Esophagus muscularis mucosa (tissue), 4 donors: ENCODE results near the gene NNAT. TPM values are rescaled to one million over a fixed set of nuclear protein-coding genes. Genes with fewer than 3 reads are reported as not detected.
A peak's percentile ranks its signal among the peaks of the same experiment; 100 is the strongest.

ENCODE experiments used
- DNase-seq: peaks from one replicate; pipeline ENCODE4 v3.0.0-alpha.2; 2017; ENCODE audit errors: extremely low spot score
- H3K27ac ChIP-seq, 4 donors: fragments of 200-600 bp; sonication (generic); replicated peaks in 1 of 4; 1 replicate in 3 of 4; 2 replicates in 1 of 4; pipeline ENCODE4 v1.5.1; 2016 to 2019; ENCODE audit warnings: mild to moderate bottlenecking in 1 of 4
- H3K27me3 ChIP-seq, 4 donors: fragments of 200-600 bp; sonication (generic); one replicate each; pipeline versions ENCODE4 v1.5.1 to v1.6.0; 2016 to 2019
- H3K36me3 ChIP-seq, 4 donors: fragments of 200-600 bp; sonication (generic); one replicate each; pipeline ENCODE4 v1.5.1; 2016 to 2019
- H3K4me1 ChIP-seq, 4 donors: fragments of 200-600 bp; sonication (generic); one replicate each; pipeline ENCODE4 v1.5.1; 2016 to 2019
- H3K4me3 ChIP-seq, 4 donors: fragments of 200-600 bp; sonication (generic); 1 replicate in 2 of 4; 2 replicates in 2 of 4; pipeline ENCODE4 v1.5.1; 2016 to 2019; ENCODE audit warnings: mild to moderate bottlenecking in 4 of 4, moderate library complexity in 1 of 4
- H3K9me3 ChIP-seq, 4 donors: fragments of 200-600 bp; sonication (generic); 1 replicate in 3 of 4; 2 replicates in 1 of 4; pipeline ENCODE4 v1.5.1; 2016 to 2019
- EP300 ChIP-seq: sonication (generic); formaldehyde crosslinking; IDR thresholded peaks from one replicate; pipeline ENCODE4 v1.6.1; 2017; ENCODE audit warnings: antibody characterized with exemption
- POLR2A ChIP-seq: fragments of 450-650 bp; IDR thresholded peaks from one replicate; pipeline ENCODE4 v1.6.1; 2017; ENCODE audit warnings: antibody characterized with exemption, moderate library complexity, mild to moderate bottlenecking, low read depth
- POLR2AphosphoS5 ChIP-seq, 2 donors: sonication (generic); formaldehyde crosslinking; IDR thresholded peaks; one replicate each; pipeline ENCODE4 v1.6.1; 2017; ENCODE audit warnings: antibody characterized with exemption in 2 of 2
- WGBS: methylation state at CpG from one replicate; pipeline ENCODE4 v1.1.5; 2018; 5-methylcytosine and 5-hydroxymethylcytosine counted together
- intact Hi-C: fragments of 100-400 bp; cut with DNase I; formaldehyde crosslinking; loops from one replicate; pipeline ENCODE4 v1.15.1; 2023
- total RNA-seq, 4 donors: library from RNA; depleted of rRNA; stranded (reverse); fragments of >200 nt; gene quantifications; one replicate each; pipeline versions ENCODE4 v1.1.0 to v1.2.1, GENCODE V29; 2016
- TF ChIP-seq, protein P1 (sequence below), 3 experiments: fragments of 200-600 bp in 2 of 3; fragments of 450-650 bp in 1 of 3; sonication (generic) in 2 of 3; IDR thresholded peaks; one replicate each; pipeline ENCODE4 v1.5.1; 2017 to 2019; ENCODE audit warnings: antibody characterized with exemption in 3 of 3, mild to moderate bottlenecking in 2 of 3, moderate library complexity in 1 of 3

NNAT gene
- total RNA-seq, 4 donors from 2014 or later, result 2.6 to 14.1 (median 9.1) TPM

GRCh38 chr20:37506152-37506725 lies 14.8 kb upstream of the NNAT start:
- Histone ChIP-seq H3K36me3 (peaks cover 0 to 28% (median 16%) of the 10 kb centered on the region in 4 donors), H3K4me3 (no peak overlapping the region), H3K4me1 (peaks cover 0 to 23% (median 7%) of the 10 kb centered on the region in 4 donors), H3K27me3 (no peaks in the 10 kb centered on the region), H3K27ac (no peak overlapping the region), H3K9me3 (no peaks in the 10 kb centered on the region)
- intact Hi-C loops, result no loop called here
- no peak for DNase-seq
- TF ChIP-seq, protein P1, sequence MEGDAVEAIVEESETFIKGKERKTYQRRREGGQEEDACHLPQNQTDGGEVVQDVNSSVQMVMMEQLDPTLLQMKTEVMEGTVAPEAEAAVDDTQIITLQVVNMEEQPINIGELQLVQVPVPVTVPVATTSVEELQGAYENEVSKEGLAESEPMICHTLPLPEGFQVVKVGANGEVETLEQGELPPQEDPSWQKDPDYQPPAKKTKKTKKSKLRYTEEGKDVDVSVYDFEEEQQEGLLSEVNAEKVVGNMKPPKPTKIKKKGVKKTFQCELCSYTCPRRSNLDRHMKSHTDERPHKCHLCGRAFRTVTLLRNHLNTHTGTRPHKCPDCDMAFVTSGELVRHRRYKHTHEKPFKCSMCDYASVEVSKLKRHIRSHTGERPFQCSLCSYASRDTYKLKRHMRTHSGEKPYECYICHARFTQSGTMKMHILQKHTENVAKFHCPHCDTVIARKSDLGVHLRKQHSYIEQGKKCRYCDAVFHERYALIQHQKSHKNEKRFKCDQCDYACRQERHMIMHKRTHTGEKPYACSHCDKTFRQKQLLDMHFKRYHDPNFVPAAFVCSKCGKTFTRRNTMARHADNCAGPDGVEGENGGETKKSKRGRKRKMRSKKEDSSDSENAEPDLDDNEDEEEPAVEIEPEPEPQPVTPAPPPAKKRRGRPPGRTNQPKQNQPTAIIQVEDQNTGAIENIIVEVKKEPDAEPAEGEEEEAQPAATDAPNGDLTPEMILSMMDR (IDR thresholded peaks at IDR 0.05), result no peak
- TF ChIP-seq POLR2A (no peak), POLR2AphosphoS5 (IDR thresholded peaks at IDR 0.05) (peak in 1 of 2 donors; percentile 33)
- WGBS, result 84% methylated on average over 4 of the region's 4 CpGs

- 97% methylated on average over 5 of the region's 5 CpGs for whole genome bisulfite sequencing
- no peaks in the 10 kb centered on the region for H3K9me3 ChIP-seq
- peaks cover 0 to 68% (median 45%) of the 10 kb centered on the region in 4 donors for H3K36me3 ChIP-seq
- TF ChIP-seq POLR2A (no peak), POLR2AphosphoS5 (IDR thresholded peaks at IDR 0.05) (no peak), EP300 (no peak)
- TF ChIP-seq, protein P1 (IDR thresholded peaks at IDR 0.05), result no peak
- DNase-seq, result no peak
- intact Hi-C loops, result no loop called here
- no peak overlapping the region for H3K4me3 ChIP-seq
- H3K27me3 ChIP-seq, result no peaks in the 10 kb centered on the region
- peaks cover 0 to 42% (median 8%) of the 10 kb centered on the region in 4 donors for H3K4me1 ChIP-seq
- no peak overlapping the region for H3K27ac ChIP-seq
These were observed 10.8 kb upstream of the NNAT start for GRCh38 chr20:37510226-37510625.

DNA sequence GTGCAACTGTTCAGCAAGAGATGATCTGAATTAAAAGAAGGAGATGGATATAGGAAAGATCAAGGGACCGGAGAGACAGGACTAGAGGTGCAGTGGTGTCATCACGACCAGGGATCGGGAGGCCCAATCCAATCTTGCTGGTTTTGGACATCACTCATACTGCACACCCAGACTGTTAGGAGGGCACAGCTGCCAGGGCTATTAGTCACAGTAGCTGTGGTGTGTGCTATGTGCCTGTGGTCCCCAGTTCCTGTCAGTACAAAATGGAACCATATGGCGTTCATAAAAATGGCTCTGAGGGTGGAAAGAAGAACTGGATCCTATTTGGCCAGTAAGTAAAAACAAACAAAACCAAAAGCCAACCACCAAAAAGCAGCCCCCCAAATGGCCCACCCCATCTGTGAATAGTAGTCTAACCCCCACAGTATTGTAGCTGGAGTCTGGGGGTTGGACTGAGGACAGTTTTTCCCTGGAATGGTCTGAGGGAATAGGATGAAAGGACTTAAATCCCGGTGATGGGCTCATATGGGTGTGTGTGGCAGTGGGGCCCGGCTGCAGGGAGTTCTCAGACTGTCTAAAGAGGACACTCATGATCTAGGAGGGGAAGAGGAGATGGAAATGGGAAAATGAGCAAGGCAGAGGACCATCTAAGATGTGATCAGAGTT lies 9.3 kb upstream of the NNAT start:
- H3K4me1 ChIP-seq, result peaks cover 11 to 47% (median 14%) of the 10 kb centered on the region in 4 donors
- WGBS, result 97% methylated on average over 6 of the region's 6 CpGs
- H3K27me3 ChIP-seq, result no peaks in the 10 kb centered on the region
- no peaks in the 10 kb centered on the region for H3K9me3 ChIP-seq
- H3K36me3 ChIP-seq, result peaks cover 5 to 72% (median 50%) of the 10 kb centered on the region in 4 donors
- H3K27ac ChIP-seq, result no peak overlapping the region
- no peak for DNase-seq
- H3K4me3 ChIP-seq, result no peak overlapping the region
- TF ChIP-seq POLR2A, result no peak
- TF ChIP-seq EP300, result no peak
- no peak for TF ChIP-seq POLR2AphosphoS5 (IDR thresholded peaks at IDR 0.05)
- TF ChIP-seq, protein P1 (IDR thresholded peaks at IDR 0.05), result no peak
- intact Hi-C loops, result no loop called here

GRCh38 chr20:37513779-37514359 lies 7.2 kb upstream of the NNAT start:
- DNase-seq, result no peak
- no peak overlapping the region for H3K4me3 ChIP-seq
- WGBS, result 88% methylated on average over 4 of the region's 4 CpGs
- no peaks in the 10 kb centered on the region for H3K9me3 ChIP-seq
- intact Hi-C loops, result no loop called here
- no peak for TF ChIP-seq POLR2AphosphoS5 (IDR thresholded peaks at IDR 0.05)
- TF ChIP-seq POLR2A, result no peak
- TF ChIP-seq, protein P1 (IDR thresholded peaks at IDR 0.05), result no peak
- TF ChIP-seq EP300, result no peak
- H3K27me3 ChIP-seq, result no peaks in the 10 kb centered on the region
- H3K4me1 ChIP-seq, result peaks cover 33 to 63% (median 35%) of the 10 kb centered on the region in 4 donors
- no peak overlapping the region for H3K27ac ChIP-seq
- H3K36me3 ChIP-seq, result peaks cover 5 to 79% (median 58%) of the 10 kb centered on the region in 4 donors
